ENCODE data around the gene PCDHGC5. TPM values are rescaled to one million over a fixed set of nuclear protein-coding genes. Genes with fewer than 3 reads are reported as not detected.

The PCDHGC5 gene
- total RNA-seq, 1 donor from 2014 or later = 0.54 TPM

DNA sequence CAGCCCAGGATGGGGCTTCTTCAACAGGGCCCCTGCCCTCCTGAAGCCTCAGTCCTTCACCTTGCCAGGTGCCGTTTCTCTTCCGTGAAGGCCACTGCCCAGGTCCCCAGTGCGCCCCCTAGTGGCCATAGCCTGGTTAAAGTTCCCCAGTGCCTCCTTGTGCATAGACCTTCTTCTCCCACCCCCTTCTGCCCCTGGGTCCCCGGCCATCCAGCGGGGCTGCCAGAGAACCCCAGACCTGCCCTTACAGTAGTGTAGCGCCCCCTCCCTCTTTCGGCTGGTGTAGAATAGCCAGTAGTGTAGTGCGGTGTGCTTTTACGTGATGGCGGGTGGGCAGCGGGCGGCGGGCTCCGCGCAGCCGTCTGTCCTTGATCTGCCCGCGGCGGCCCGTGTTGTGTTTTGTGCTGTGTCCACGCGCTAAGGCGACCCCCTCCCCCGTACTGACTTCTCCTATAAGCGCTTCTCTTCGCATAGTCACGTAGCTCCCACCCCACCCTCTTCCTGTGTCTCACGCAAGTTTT lies 23.6 kb downstream of the PCDHGC5 start:
- Histone ChIP-seq H3K36me3 (ENCODE audit: control insufficient read depth, insufficient read depth, low read length) (peaks cover 3% of the 10 kb centered on the region), H3K4me3 (ENCODE audit: low read depth, low read length) (no peak overlapping the region), H3K27me3 (ENCODE audit: control insufficient read depth, insufficient read depth, low read length) (no peaks in the 10 kb centered on the region)
- TF ChIP-seq, protein P1, sequence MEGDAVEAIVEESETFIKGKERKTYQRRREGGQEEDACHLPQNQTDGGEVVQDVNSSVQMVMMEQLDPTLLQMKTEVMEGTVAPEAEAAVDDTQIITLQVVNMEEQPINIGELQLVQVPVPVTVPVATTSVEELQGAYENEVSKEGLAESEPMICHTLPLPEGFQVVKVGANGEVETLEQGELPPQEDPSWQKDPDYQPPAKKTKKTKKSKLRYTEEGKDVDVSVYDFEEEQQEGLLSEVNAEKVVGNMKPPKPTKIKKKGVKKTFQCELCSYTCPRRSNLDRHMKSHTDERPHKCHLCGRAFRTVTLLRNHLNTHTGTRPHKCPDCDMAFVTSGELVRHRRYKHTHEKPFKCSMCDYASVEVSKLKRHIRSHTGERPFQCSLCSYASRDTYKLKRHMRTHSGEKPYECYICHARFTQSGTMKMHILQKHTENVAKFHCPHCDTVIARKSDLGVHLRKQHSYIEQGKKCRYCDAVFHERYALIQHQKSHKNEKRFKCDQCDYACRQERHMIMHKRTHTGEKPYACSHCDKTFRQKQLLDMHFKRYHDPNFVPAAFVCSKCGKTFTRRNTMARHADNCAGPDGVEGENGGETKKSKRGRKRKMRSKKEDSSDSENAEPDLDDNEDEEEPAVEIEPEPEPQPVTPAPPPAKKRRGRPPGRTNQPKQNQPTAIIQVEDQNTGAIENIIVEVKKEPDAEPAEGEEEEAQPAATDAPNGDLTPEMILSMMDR (IDR thresholded peaks at IDR 0.05; ENCODE audit: insufficient read depth, low read length, poor library complexity, severe bottlenecking) = peak; percentile 92
- no peak for DNase-seq (ENCODE audit: low read depth)

DNA sequence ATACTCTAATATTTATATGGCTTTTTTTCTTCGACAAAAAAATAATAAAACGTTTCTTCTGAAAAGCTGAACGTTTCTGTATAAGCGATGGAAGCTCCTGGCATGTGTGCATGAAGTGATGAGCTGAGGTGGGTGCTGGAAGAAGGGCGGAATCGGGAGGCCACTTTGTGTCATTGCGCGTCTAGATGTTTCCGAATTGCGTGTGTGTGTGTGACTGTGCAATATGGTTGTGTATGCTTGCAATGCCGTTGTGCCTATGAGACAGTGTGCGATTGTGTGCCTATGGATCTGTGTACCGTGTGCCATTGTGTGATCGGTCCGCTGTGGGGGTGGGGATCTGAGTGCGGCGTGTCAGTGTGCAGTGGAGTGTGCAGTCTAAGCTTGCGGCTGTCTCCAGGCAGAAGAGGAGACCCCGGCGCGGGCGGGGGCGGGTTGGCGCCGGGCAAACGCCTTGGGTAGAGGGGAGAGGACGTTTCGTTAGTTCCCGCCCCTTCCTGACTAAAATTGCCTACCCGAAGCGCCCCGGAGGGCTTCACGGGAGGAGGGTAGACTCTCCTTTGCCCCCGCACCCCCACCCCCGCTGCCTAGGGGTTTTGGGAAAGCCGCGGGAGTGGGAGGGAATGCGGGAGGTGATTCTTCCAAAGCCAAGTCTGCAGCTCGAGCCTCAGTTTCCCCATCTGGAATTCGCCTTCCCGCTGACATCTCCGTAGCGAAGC lies 24.2 kb downstream of the PCDHGC5 start:
- DNase-seq (ENCODE audit: low read depth) = no peak
- Histone ChIP-seq H3K27me3 (ENCODE audit: control insufficient read depth, insufficient read depth, low read length) (no peaks in the 10 kb centered on the region), H3K36me3 (ENCODE audit: control insufficient read depth, insufficient read depth, low read length) (peaks cover 3% of the 10 kb centered on the region), H3K4me3 (ENCODE audit: low read depth, low read length) (peak overlapping the region; percentile 27)
- TF ChIP-seq, protein P1 (IDR thresholded peaks at IDR 0.05; ENCODE audit: insufficient read depth, low read length, poor library complexity, severe bottlenecking) = no peak

DNA sequence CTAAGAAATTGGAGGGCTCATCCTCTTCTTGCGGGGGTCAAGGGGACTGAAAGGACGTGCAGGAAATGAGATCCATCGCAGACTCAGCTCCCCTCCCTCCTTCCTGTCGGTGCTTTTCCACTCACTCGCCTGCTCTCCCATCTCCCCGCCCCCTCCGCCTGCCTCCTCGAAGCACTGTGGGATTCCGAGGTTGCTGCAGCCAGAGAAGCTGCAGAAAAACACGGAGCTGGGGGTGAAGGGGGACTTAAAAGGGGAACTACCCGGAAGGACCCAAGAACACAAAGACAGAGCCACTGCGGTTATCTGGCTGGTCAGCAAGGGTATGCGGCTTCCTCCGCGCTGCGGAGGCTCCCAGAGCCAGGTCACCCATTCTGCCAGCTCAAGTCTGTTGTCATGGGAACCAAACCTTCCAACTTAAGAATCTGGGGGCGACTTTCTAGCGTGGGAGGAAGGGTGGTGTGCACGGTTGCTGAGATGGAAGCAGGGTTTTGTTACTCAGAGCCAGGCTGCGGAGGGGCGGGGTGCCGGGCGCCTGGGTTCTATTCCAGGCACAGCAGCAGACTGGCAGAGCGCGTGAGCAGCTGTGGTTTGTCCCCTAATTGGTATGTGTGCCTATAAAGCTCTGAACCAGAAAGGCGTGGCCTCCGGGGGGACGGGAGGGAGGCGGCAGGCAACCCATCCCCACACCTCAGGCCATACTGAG lies 24.9 kb downstream of the PCDHGC5 start:
- Histone ChIP-seq H3K4me3 (ENCODE audit: low read depth, low read length) (peak overlapping the region; percentile 27), H3K27me3 (ENCODE audit: control insufficient read depth, insufficient read depth, low read length) (no peaks in the 10 kb centered on the region), H3K36me3 (ENCODE audit: control insufficient read depth, insufficient read depth, low read length) (peaks cover 3% of the 10 kb centered on the region)
- TF ChIP-seq, protein P1 (IDR thresholded peaks at IDR 0.05; ENCODE audit: insufficient read depth, low read length, poor library complexity, severe bottlenecking) = no peak
- DNase-seq (ENCODE audit: low read depth) = peak; percentile 90

DNA sequence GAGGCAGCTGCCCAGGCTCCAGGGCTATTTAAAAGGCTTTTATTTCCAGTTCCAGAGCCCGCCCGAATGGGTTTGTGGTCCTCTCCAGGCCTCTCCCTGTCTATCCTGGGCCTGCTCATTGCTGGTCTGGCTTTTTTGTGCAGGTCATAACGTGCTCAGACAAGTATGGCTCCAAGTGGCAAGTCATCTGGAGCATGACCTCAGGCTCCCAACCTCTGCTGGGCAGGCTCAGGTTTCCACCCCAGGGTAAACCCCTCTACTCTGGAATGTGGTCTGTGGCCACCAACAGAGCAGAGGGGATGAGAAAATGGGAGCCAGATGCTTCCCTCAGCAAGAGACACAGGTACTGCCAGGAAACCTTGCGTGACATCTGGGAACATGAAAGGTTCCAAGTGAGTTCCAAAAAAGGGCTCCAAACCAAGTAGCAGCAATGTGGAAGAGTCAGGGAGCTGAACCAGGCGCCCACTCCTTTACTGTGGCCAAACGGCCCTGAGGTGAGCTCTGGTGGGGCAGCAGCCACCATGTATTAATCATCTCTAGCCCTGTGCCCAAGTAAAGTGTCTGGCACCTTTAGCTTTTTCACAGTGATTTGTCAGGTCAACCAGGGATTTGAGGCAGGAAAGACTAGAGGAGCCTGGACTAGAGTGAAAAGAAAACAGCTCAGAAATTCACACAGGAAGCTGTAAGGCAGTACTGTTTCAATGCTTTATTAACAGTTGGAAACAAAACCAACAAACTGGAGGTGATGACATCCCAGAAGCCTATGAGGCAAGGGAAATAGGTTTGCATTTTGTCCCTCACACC lies 25.7 kb downstream of the PCDHGC5 start:
- H3K4me3 ChIP-seq (ENCODE audit: low read depth, low read length) = no peak overlapping the region
- no peak for DNase-seq (ENCODE audit: low read depth)
- no peaks in the 10 kb centered on the region for H3K27me3 ChIP-seq (ENCODE audit: control insufficient read depth, insufficient read depth, low read length)
- peaks cover 3% of the 10 kb centered on the region for H3K36me3 ChIP-seq (ENCODE audit: control insufficient read depth, insufficient read depth, low read length)
- TF ChIP-seq, protein P1 (IDR thresholded peaks at IDR 0.05; ENCODE audit: insufficient read depth, low read length, poor library complexity, severe bottlenecking) = no peak

DNA sequence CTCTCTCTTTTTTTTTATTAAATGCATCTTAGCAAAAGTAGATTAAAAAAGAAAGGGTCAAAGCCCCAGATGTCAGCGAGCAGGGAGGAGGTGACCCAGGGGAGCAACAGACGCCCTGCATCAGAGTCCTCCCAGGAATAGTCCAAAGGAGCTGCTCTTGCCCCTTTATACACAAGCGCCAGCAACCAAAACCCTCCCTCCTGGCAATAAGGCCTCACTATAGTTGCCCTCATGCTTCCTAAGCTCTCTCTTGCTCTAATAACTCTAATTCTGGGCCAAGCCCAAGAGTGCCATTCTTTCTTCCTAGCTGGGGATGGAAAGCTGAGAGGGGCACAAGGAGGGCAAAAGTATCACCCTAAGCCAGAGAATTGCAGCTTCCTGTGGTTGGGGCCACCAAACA lies 26.3 kb downstream of the PCDHGC5 start:
- Histone ChIP-seq H3K27me3 (ENCODE audit: control insufficient read depth, insufficient read depth, low read length) (no peaks in the 10 kb centered on the region), H3K4me3 (ENCODE audit: low read depth, low read length) (no peak overlapping the region), H3K36me3 (ENCODE audit: control insufficient read depth, insufficient read depth, low read length) (peaks cover 3% of the 10 kb centered on the region)
- TF ChIP-seq, protein P1 (IDR thresholded peaks at IDR 0.05; ENCODE audit: insufficient read depth, low read length, poor library complexity, severe bottlenecking) = no peak
- DNase-seq (ENCODE audit: low read depth) = no peak
